Activated T-cell treated with anti-CD3 and anti-CD28 coated beads, Interleukin-2, amount 50 U/mL, for 4 hours (primary cell): ENCODE data around the gene BATF. TPM values are rescaled to one million over a fixed set of nuclear protein-coding genes. Genes with fewer than 3 reads are reported as not detected.
A peak's percentile ranks its signal among the peaks of the same experiment; 100 is the strongest.

Experiments
- ATAC-seq, 2 donors: fragments of 200-7000 bp; cut with Tn5 transposase; one replicate each; pipeline ENCODE4 v1.10.0; 2021
- DNase-seq: peaks from one replicate; pipeline ENCODE4 v3.0.0-alpha.2; 2020
- H3K27me3 Mint-ChIP-seq: one replicate; pipeline ENCODE4 v1.8.0; 2021; ENCODE audit warnings: low read depth, mixed read lengths
- H3K36me3 Mint-ChIP-seq: one replicate; pipeline ENCODE4 v1.8.0; 2022; ENCODE audit warnings: mixed read lengths; ENCODE audit not compliant: insufficient read depth
- H3K4me1 Mint-ChIP-seq: one replicate; pipeline ENCODE4 v1.8.0; 2021; ENCODE audit warnings: low read depth, mixed read lengths
- H3K4me3 Mint-ChIP-seq: one replicate; pipeline ENCODE4 v1.8.0; 2021; ENCODE audit warnings: mild to moderate bottlenecking, moderate library complexity, mixed read lengths
- H3K9me3 Mint-ChIP-seq: one replicate; pipeline ENCODE4 v1.8.0; 2021; ENCODE audit warnings: mixed read lengths
- total RNA-seq, 3 donors: library from RNA; stranded (reverse); gene quantifications; one replicate each; pipeline ENCODE4 v1.2.1, GENCODE V29; 2021

The BATF gene
- total RNA-seq, 3 donors from 2014 or later: 186 to 193 (median 191) TPM

DNA sequence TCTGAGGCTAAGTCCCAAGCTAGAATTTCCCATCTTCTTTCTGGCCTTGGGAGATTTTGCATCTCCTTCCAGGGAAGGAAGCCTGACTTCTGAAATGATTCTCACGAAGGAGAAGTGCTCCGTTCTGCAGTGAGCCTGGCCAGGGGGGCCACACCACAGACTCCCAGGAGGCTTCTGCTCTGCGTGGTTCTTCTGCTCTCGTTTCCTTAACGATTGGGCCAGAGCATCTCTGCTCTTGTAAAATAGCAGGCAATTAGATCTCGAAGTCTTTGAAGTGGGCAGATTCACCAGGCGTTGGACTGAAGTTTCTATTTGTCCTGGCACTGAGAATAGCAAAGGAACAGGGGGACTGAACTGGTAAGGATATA lies 6.7 kb upstream of the BATF start:
- H3K27me3 Mint-ChIP-seq: no peaks in the 10 kb centered on the region
- DNase-seq (no peak), ATAC-seq (peak in 1 of 2 donors; percentile 29)
- H3K4me3 Mint-ChIP-seq: peak overlapping the region; percentile 77
- peaks cover 10% of the 10 kb centered on the region for H3K9me3 Mint-ChIP-seq
- H3K4me1 Mint-ChIP-seq: peaks cover 61% of the 10 kb centered on the region
- H3K36me3 Mint-ChIP-seq: no peaks in the 10 kb centered on the region

DNA sequence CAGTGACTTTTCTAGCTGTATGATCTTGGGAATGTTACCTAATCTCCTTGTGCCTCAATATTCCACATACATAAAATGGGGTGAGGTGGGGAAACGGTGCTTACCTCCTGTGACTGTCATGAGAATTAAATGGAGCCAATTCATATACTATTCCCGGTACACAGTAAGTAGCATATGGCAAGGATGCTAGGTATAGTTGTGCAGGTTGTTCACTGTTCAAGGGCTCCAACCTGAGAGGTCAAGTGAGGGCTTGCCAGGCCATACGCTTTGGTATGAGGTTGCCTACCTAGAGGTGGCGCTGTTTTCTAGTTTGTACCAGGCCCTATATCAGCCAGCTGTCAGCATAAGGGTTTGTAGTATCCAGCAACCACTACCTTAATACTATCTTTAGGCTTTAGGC lies 3.6 kb upstream of the BATF start:
- no peak for DNase-seq
- H3K27me3 Mint-ChIP-seq: no peaks in the 10 kb centered on the region
- peaks cover 67% of the 10 kb centered on the region for H3K4me1 Mint-ChIP-seq
- H3K4me3 Mint-ChIP-seq: no peak overlapping the region
- no peak for ATAC-seq
- peaks cover 9% of the 10 kb centered on the region for H3K36me3 Mint-ChIP-seq
- no peaks in the 10 kb centered on the region for H3K9me3 Mint-ChIP-seq

DNA sequence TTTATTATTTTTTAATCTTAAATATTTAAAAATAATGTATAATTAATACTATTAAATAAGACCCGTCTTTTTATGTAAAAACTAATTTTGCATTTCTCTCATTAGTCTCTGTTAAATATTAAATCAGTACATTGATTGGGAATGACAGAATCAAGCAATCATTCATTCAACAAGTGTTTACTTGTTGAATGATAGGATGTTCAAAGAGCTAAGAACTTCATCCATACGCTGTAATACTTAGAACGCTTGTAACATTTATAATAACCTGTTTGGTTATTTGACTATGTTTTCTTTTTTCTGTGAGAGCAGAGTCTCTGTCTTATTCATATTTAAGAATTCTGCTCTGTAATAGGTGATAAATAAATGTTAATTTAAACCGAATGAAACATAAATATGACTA lies 2.9 kb upstream of the BATF start:
- Mint-ChIP-seq H3K9me3 (no peaks in the 10 kb centered on the region), H3K4me3 (no peak overlapping the region)
- ATAC-seq: no peak

DNA sequence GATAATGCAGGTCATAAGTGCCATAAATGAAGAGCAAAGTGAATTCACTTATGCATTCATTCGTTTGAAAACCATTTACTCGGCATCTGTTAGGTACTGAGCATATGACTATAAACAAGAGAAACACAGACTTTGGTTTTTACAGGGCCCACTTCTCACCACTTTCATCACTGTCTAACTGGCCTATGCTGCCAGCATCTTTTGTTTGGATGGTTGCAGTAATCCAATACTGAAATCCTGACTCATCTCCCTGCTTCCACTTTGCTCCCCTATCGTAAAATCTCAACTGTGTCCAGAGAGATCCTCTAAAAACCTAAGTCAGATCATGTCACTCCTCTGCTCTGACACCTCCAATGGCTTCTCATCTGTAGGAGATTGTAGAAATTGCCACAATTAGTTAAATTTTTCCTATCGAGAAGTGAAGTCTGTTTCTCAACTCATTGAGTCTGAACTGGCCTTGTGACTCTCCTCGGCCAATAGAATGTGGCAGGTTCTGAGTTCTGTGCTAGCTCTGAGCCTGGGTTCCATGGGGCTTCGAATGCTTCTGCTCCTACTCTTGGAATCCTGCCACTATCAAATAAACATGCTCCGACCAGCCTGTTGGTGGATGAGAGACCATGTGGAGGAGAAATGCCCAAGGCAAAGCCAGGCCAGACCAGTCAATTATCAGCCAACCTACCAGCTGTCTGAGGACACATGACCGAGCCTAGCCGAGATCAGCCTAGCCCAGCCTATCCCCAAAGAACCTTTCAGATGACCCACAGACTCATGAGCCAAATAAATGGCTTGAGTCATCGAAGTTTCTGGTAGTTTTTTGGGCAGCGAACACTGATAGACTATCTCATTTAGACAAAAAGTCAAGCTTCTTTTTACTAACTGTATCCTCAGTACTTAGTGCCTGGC lies 2.2 kb upstream of the BATF start:
- Mint-ChIP-seq H3K4me3 (peak overlapping the region; percentile 1), H3K36me3 (peaks cover 23% of the 10 kb centered on the region), H3K4me1 (peaks cover 69% of the 10 kb centered on the region), H3K27me3 (no peaks in the 10 kb centered on the region), H3K9me3 (no peaks in the 10 kb centered on the region)
- ATAC-seq (peak in 1 of 2 donors; percentile 8), DNase-seq (no peak)

More for the DNA sequence above, 2.9 kb upstream of the BATF start:
- H3K36me3 Mint-ChIP-seq: peaks cover 17% of the 10 kb centered on the region
- H3K4me1 Mint-ChIP-seq: peaks cover 67% of the 10 kb centered on the region
- no peak for DNase-seq
- no peaks in the 10 kb centered on the region for H3K27me3 Mint-ChIP-seq

- H3K4me1 Mint-ChIP-seq: peaks cover 67% of the 10 kb centered on the region
- H3K27me3 Mint-ChIP-seq: no peaks in the 10 kb centered on the region
- ATAC-seq (no peak), DNase-seq (no peak)
- peak overlapping the region; percentile 100 for H3K4me3 Mint-ChIP-seq
- no peaks in the 10 kb centered on the region for H3K9me3 Mint-ChIP-seq
- H3K36me3 Mint-ChIP-seq: peaks cover 29% of the 10 kb centered on the region
Measured at GRCh38 chr14:75520852-75521251, 1.4 kb upstream of the BATF start.

DNA sequence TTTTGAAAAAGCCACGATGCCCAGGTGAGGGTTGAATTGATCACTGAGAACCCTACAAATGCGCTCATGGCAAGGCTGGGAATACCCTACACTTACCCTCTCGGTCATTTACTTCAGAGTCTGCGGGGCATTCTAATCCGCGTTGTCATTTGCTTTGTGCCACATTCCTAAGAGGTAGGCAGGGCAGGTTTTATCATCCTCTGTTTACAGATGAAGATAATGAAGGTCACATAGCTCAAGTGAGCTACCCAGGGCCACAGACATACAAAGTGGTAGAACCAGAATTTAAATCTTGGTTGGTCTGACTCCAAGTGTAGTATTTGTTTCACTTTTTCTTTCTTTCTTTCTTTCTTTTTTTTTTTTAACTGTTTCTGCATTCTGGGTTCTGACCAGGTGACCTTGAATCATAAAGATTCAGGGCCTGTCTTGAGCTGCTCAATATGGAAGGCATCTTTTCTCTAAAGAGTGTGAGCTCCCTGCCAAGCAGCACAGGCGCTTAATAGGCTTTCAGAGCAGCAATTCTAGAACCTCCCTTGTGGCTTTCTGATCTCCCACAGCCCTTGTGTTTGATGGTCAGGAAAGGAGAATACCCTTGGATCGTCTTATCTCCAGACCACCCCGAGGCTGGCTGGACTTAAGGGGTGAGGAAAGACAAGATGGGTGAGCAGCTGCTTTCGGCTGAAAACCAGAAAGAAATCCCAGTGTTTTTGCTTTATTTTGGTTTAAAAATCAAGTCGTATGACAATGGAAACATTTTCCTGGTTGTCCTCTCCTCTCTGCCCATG lies 662 bp upstream of the BATF start:
- DNase-seq: no peak
- no peaks in the 10 kb centered on the region for H3K27me3 Mint-ChIP-seq
- peaks cover 69% of the 10 kb centered on the region for H3K4me1 Mint-ChIP-seq
- peak; percentile 19 to 27 for ATAC-seq
- peak overlapping the region; percentile 100 for H3K4me3 Mint-ChIP-seq
- H3K9me3 Mint-ChIP-seq: no peaks in the 10 kb centered on the region
- H3K36me3 Mint-ChIP-seq: peaks cover 37% of the 10 kb centered on the region

- Mint-ChIP-seq H3K4me1 (peaks cover 73% of the 10 kb centered on the region), H3K27me3 (no peaks in the 10 kb centered on the region), H3K36me3 (peaks cover 48% of the 10 kb centered on the region), H3K9me3 (no peaks in the 10 kb centered on the region), H3K4me3 (peak overlapping the region; percentile 100)
- no peak for DNase-seq
- ATAC-seq: no peak
Measured at GRCh38 chr14:75522983-75523318, 682 bp downstream of the BATF start.

GRCh38 chr14:75523771-75524171 lies 1.5 kb downstream of the BATF start:
- peak overlapping the region; percentile 100 for H3K4me3 Mint-ChIP-seq
- DNase-seq (peak; percentile 41), ATAC-seq (peak; percentile 24 to 29)
- H3K36me3 Mint-ChIP-seq: peaks cover 56% of the 10 kb centered on the region
- H3K9me3 Mint-ChIP-seq: no peaks in the 10 kb centered on the region
- peaks cover 77% of the 10 kb centered on the region for H3K4me1 Mint-ChIP-seq
- H3K27me3 Mint-ChIP-seq: no peaks in the 10 kb centered on the region

- H3K36me3 Mint-ChIP-seq: peaks cover 65% of the 10 kb centered on the region
- H3K4me1 Mint-ChIP-seq: peaks cover 68% of the 10 kb centered on the region
- H3K9me3 Mint-ChIP-seq: no peaks in the 10 kb centered on the region
- DNase-seq (no peak), ATAC-seq (no peak)
- H3K27me3 Mint-ChIP-seq: no peaks in the 10 kb centered on the region
- H3K4me3 Mint-ChIP-seq: peak overlapping the region; percentile 100
Measured at GRCh38 chr14:75525969-75526368, 3.7 kb downstream of the BATF start.

DNA sequence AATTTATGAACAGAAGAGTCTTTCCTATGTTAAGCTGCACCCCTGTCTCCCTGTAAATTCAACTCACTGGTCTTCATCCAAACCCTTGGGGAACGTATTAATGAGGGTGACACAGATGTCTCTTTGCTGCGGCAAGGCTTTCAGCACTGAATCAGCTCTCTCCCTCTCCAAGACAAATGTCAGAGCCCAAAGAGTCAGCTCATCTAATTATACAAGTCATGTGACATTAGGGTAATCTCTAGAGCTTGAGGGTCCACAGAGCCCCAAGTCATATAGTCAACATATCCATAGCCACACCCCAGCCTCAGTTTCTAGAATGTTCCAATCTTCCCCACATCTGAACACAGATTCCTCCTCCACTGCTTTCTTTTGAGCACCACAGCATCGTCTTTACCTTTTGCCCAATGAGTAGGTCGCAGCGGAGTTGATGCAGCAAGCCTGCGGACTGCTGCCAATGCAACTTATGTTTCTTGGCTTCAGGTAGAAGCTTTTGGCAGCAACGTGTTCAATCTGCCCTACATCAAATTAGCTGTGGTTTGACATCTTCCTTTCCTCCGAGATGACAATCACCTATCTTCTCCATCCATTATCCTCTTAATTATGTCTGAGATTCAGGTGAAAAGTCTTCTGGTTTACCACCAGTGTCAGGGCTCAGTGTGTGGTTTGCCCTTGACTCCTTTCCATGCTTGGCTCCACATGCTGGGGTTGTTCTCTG lies 5.3 kb downstream of the BATF start:
- no peaks in the 10 kb centered on the region for H3K27me3 Mint-ChIP-seq
- no peak for DNase-seq
- H3K4me1 Mint-ChIP-seq: peaks cover 69% of the 10 kb centered on the region
- H3K4me3 Mint-ChIP-seq: peak overlapping the region; percentile 71
- ATAC-seq: no peak
- peaks cover 77% of the 10 kb centered on the region for H3K36me3 Mint-ChIP-seq
- no peaks in the 10 kb centered on the region for H3K9me3 Mint-ChIP-seq

- H3K4me1 Mint-ChIP-seq: peaks cover 71% of the 10 kb centered on the region
- peaks cover 70% of the 10 kb centered on the region for H3K36me3 Mint-ChIP-seq
- DNase-seq (no peak), ATAC-seq (no peak)
- H3K9me3 Mint-ChIP-seq: no peaks in the 10 kb centered on the region
- peak overlapping the region; percentile 43 for H3K4me3 Mint-ChIP-seq
- no peaks in the 10 kb centered on the region for H3K27me3 Mint-ChIP-seq
Measured at GRCh38 chr14:75531256-75531655, 9.0 kb downstream of the BATF start.

DNA sequence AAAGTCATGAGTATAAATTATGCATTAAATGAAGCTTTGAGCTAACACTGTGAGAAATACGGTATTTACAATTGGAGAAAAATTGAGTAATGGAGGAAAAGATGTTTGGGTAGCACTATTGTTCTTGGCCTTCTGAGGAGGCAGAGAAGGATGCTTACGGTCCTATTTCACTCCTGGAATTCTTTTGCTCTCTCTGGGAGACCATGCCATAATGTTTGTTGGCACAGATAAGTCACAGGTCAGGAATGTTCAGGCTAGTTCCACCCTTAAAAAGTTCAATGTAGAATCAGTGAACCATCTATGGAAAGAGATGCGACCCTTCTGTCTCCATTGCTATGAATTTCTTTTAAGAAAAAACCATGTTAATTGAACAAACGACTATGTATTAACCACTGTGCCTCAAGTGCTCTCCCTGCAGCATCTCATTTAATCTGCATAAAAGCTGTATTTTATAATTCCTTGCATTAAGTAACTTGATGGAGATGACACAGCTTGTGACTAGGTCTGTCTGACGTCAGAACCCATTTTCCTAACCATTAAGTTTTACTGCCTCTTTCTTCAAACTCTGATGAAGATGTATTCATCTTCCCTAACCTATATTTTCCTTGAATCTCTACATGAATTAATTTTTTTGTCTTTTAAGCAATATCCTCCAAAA lies 9.5 kb downstream of the BATF start:
- ATAC-seq: no peak
- H3K4me3 Mint-ChIP-seq: peak overlapping the region; percentile 49
- peaks cover 66% of the 10 kb centered on the region for H3K36me3 Mint-ChIP-seq

DNA sequence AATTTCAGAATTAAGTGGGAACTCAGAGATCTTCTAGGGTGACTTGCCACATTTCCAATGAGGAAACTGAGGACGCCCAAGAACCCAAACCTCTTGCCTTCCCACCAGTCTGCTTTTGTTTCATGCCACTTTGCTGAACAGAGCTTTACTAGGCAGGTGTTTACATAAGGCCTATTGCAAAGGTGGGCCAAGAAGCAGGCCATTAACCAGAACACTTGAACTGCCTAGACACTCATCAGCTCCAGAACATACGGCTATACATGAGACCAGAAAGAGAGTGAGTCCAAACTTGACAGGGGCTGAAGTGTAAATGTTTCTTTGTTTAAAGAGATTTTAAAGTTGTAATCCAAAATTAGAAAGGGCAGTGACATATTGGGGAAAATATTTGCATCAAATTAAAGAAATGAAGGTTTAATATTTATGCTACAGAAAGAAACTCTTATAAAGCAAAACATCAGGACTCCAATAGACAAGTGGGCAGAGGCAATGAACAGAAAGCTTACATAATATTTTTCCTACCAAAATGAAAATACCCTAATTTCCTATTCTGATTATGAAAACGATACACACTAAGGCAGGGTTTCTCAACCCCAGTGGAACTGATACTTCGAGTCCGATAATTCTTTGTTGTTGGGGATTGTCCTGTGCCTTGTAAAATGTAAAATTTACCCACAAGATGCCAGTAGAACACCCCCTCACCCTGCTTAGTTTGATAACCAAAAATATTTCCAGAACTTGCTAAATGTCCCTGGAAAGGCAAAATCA lies 11.7 kb downstream of the BATF start:
- Mint-ChIP-seq H3K36me3 (peaks cover 61% of the 10 kb centered on the region), H3K4me3 (peak overlapping the region; percentile 29), H3K27me3 (no peaks in the 10 kb centered on the region), H3K4me1 (peaks cover 65% of the 10 kb centered on the region), H3K9me3 (no peaks in the 10 kb centered on the region)
- DNase-seq (no peak), ATAC-seq (no peak)

More for the DNA sequence above, 9.5 kb downstream of the BATF start:
- Mint-ChIP-seq H3K27me3 (no peaks in the 10 kb centered on the region), H3K4me1 (peaks cover 69% of the 10 kb centered on the region), H3K9me3 (no peaks in the 10 kb centered on the region)
- DNase-seq: no peak
